ENCODE measurements around the gene PPID. TPM values are rescaled to one million over a fixed set of nuclear protein-coding genes. Genes with fewer than 3 reads are reported as not detected.

The PPID gene
- total and polyA plus RNA-seq, 9 of the 15 experiments (the other 6 are each of a cell fraction or from before 2014, with no cell fraction given) = 46.5 to 160 (median 98.6) TPM

DNA sequence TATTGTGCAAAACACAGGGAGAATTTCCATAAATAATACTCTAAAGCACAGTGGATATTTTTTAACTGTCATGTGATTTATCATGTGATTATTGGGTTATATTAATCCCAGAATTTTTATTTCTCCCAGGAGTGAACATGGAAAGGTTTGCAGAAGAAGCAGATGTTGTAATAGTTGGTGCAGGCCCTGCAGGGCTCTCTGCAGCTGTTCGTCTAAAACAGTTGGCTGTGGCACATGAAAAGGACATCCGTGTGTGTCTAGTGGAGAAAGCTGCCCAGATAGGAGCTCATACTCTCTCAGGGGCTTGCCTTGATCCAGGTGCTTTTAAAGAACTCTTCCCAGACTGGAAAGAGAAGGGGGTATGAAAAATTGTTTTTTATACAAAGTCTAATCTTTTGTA, 41.1 kb downstream of the PPID start:
- WGBS (ENCODE audit: insufficient coverage, low coverage, missing lambda C conversion rate) = 79% methylated on average over 2 of the region's 2 CpGs

More for the DNA sequence above, 41.1 kb downstream of the PPID start:
- no TSS peak for BruUV-seq (replicated peaks)
- Histone ChIP-seq H3K9me1 (ENCODE audit: control insufficient read depth, insufficient read depth, low read length) (no peaks in the 10 kb centered on the region), H3K27me3 (ENCODE audit: control insufficient read depth in 2 of 2, insufficient read depth in 2 of 2, low read length in 2 of 2) (no peaks in the 10 kb centered on the region), H4K20me1 (replicated peaks; ENCODE audit: control insufficient read depth, insufficient read depth, low read length) (no peaks in the 10 kb centered on the region), H3K9me3 (replicated peaks; ENCODE audit: control insufficient read depth, insufficient read depth, low read depth, low read length) (no peaks in the 10 kb centered on the region), H3K4me3 (no peak overlapping the region), H2AFZ (ENCODE audit: low read depth, low read length) (no peak overlapping the region), H3K4me1 (replicated peaks in 1 of 2; ENCODE audit: control insufficient read depth in 2 of 2, insufficient read depth in 2 of 2, low read length in 2 of 2) (no peaks in the 10 kb centered on the region), H3K4me2 (ENCODE audit: insufficient read depth, low read length) (no peak overlapping the region), H3K36me3 (ENCODE audit: control insufficient read depth, insufficient read depth, low read length) (no peaks in the 10 kb centered on the region), H3K79me2 (ENCODE audit: control insufficient read depth, insufficient read depth, low read length) (no peaks in the 10 kb centered on the region), H3K9ac (ENCODE audit: insufficient read depth in 1 of 2, low read depth in 2 of 2, low read length in 2 of 2) (no peak overlapping the region), H3K27ac (ENCODE audit: extremely low read depth, low read depth, low read length) (no peak overlapping the region)
- in situ Hi-C loops (cut with MboI) (no loop called here), intact Hi-C loops (cut with micrococcal nuclease) (no loop called here)
- no peak for FAIRE-seq
- DNase-seq (ENCODE audit: extremely low read depth in 1 of 4, low spot score in 3 of 4) = no peak
- ATAC-seq = no peak
- POLR2A ChIA-PET = no interaction called here
- CTCF ChIA-PET (ENCODE audit: low intra/inter-chr PET ratio) = no interaction called here
- TF ChIP-seq, protein P1, sequence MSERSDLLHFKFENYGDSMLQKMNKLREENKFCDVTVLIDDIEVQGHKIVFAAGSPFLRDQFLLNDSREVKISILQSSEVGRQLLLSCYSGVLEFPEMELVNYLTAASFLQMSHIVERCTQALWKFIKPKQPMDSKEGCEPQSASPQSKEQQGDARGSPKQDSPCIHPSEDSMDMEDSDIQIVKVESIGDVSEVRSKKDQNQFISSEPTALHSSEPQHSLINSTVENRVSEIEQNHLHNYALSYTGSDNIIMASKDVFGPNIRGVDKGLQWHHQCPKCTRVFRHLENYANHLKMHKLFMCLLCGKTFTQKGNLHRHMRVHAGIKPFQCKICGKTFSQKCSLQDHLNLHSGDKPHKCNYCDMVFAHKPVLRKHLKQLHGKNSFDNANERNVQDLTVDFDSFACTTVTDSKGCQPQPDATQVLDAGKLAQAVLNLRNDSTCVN (CRISPR knock-in tag; IDR thresholded peaks at IDR 0.05) = no peak
- TF ChIP-seq, protein P2, sequence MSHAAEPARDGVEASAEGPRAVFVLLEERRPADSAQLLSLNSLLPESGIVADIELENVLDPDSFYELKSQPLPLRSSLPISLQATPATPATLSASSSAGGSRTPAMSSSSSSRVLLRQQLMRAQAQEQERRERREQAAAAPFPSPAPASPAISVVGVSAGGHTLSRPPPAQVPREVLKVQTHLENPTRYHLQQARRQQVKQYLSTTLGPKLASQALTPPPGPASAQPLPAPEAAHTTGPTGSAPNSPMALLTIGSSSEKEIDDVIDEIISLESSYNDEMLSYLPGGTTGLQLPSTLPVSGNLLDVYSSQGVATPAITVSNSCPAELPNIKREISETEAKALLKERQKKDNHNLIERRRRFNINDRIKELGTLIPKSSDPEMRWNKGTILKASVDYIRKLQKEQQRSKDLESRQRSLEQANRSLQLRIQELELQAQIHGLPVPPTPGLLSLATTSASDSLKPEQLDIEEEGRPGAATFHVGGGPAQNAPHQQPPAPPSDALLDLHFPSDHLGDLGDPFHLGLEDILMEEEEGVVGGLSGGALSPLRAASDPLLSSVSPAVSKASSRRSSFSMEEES (CRISPR knock-in tag; IDR thresholded peaks at IDR 0.05) = peak; percentile 3; the same call in 1 of the 2 replicates
- TF ChIP-seq CCNT2 (IDR thresholded peaks at IDR 0.05; ENCODE audit: borderline replicate concordance, extremely low read depth, insufficient read length, low read depth, low read length) (no peak), NFE2L1 (tag; IDR thresholded peaks at IDR 0.05; ENCODE audit: borderline replicate concordance, low read depth) (no peak), RBM17 (IDR thresholded peaks at IDR 0.05; ENCODE audit: borderline replicate concordance, low read depth, low read length) (no peak), IFI16 (CRISPR knock-in tag; IDR thresholded peaks at IDR 0.05) (no peak)
